HepG2 (cell line): ENCODE results near the gene ALKBH4. TPM values are rescaled to one million over a fixed set of nuclear protein-coding genes. Genes with fewer than 3 reads are reported as not detected.

ENCODE experiments used
- AGO1 ChIP-seq: fragments of 200-400 bp; formaldehyde crosslinking; IDR thresholded peaks from 2 replicates; pipeline ENCODE4 v1.6.1; 2017; ENCODE audit warnings: mild to moderate bottlenecking, low read depth, low read length, moderate library complexity; ENCODE audit not compliant: poor library complexity, severe bottlenecking
- ATF3 ChIP-seq: sonication (generic); formaldehyde crosslinking; IDR thresholded peaks from 2 replicates; pipeline ENCODE4 v1.4.0; 2020; ENCODE audit warnings: missing genetic modification reagents
- GRHL1 ChIP-seq: sonication (generic); formaldehyde crosslinking; conservative IDR thresholded peaks from 2 replicates; pipeline ENCODE4 v1.8.0; 2022; ENCODE audit warnings: missing genetic modification reagents
- HIVEP1 ChIP-seq: sonication (generic); formaldehyde crosslinking; IDR thresholded peaks from 2 replicates; pipeline ENCODE4 v1.4.0; 2020; ENCODE audit warnings: mild to moderate bottlenecking, missing genetic modification reagents
- HNRNPL ChIP-seq: fragments of 200-400 bp; formaldehyde crosslinking; IDR thresholded peaks from 2 replicates; pipeline ENCODE4 v1.6.1; 2017; ENCODE audit warnings: mild to moderate bottlenecking, low read depth, low read length
- KAT7 ChIP-seq: IDR thresholded peaks from 2 replicates; pipeline ENCODE4 v1.6.1; 2018; ENCODE audit warnings: borderline replicate concordance, missing compliant biosample characterization
- KDM1A ChIP-seq: IDR thresholded peaks from 2 replicates; pipeline ENCODE4 v1.6.1; 2016; ENCODE audit warnings: missing compliant biosample characterization
- MED13 ChIP-seq: sonication (generic); formaldehyde crosslinking; IDR thresholded peaks from 2 replicates; pipeline ENCODE4 v1.5.0; 2020; ENCODE audit warnings: missing genetic modification reagents
- PAWR ChIP-seq: sonication (generic); formaldehyde crosslinking; IDR thresholded peaks from 2 replicates; pipeline ENCODE4 v1.4.0; 2020; ENCODE audit warnings: missing genetic modification reagents, mild to moderate bottlenecking, borderline replicate concordance
- RBAK ChIP-seq: sonication (generic); formaldehyde crosslinking; IDR thresholded peaks from 2 replicates; pipeline ENCODE4 v1.5.1; 2020; ENCODE audit warnings: mild to moderate bottlenecking, missing genetic modification reagents
- RELA ChIP-seq: sonication (generic); formaldehyde crosslinking; IDR thresholded peaks from 2 replicates; pipeline ENCODE4 v1.4.0; 2020; ENCODE audit warnings: missing genetic modification reagents
- RERE ChIP-seq: IDR thresholded peaks from 2 replicates; pipeline ENCODE4 v1.6.1; 2016; ENCODE audit warnings: low read depth, missing genetic modification reagents, missing compliant biosample characterization
- RFX5 ChIP-seq: IDR thresholded peaks from 2 replicates; pipeline ENCODE4 v1.6.1; 2011; ENCODE audit warnings: low read depth, low read length, improper control_type of control experiment
- SOX5 ChIP-seq: IDR thresholded peaks from 2 replicates; pipeline ENCODE4 v1.6.1; 2016; ENCODE audit warnings: borderline replicate concordance
- YEATS2 ChIP-seq: sonication (generic); formaldehyde crosslinking; IDR thresholded peaks from 2 replicates; pipeline ENCODE4 v1.4.0; 2020; ENCODE audit warnings: missing genetic modification reagents, borderline replicate concordance
- ZFP90 ChIP-seq: sonication (generic); formaldehyde crosslinking; IDR thresholded peaks from 2 replicates; pipeline ENCODE4 v1.8.0; 2022; ENCODE audit warnings: missing genetic modification reagents, mild to moderate bottlenecking, inconsistent platforms, borderline replicate concordance
- ZNF441 ChIP-seq: sonication (generic); formaldehyde crosslinking; IDR thresholded peaks from 2 replicates; pipeline ENCODE4 v1.7.0; 2021; ENCODE audit warnings: missing genetic modification reagents, borderline replicate concordance
- ZNF780A ChIP-seq: sonication (generic); formaldehyde crosslinking; IDR thresholded peaks from 2 replicates; pipeline ENCODE4 v1.8.0; 2022; ENCODE audit warnings: mild to moderate bottlenecking, missing genetic modification reagents, moderate library complexity
- polyA plus RNA-seq, 8 experiments: library from polyadenylated mRNA; depleted of rRNA in 3 of 8; stranded (reverse) in 7 of 8; unstranded in 1 of 8; fragments of >200 nt; fragmentation: Illumina TruSeq in 4 of 8; extraction: Trizol in 4 of 8; gene quantifications; 2 replicates each; pipeline versions ENCODE4 v1.2.1 to v1.2.3, GENCODE V29; 2011 to 2016; ENCODE audit warnings: low read depth in 4 of 8, missing spikeins in 1 of 8, mixed read lengths in 1 of 8; ENCODE audit not compliant: insufficient read depth in 1 of 8
- total RNA-seq, 5 experiments: library from RNA; depleted of rRNA; stranded (reverse); fragments of >200 nt; fragmentation: Illumina TruSeq; extraction: Trizol; gene quantifications; 2 replicates each; pipeline ENCODE4 v1.2.3, GENCODE V29; 2016; ENCODE audit warnings: low read depth in 1 of 5
- TF ChIP-seq, protein P1 (sequence below): sonication (generic); formaldehyde crosslinking; IDR thresholded peaks from 2 replicates; pipeline ENCODE4 v1.9.0; 2021; ENCODE audit warnings: missing genetic modification reagents, mild to moderate bottlenecking, borderline replicate concordance

ALKBH4 gene
- total and polyA plus RNA-seq, 2 of the 13 experiments (the other 11 are each of a cell fraction or from before 2014, with no cell fraction given): 2.6 to 8.8 TPM

DNA sequence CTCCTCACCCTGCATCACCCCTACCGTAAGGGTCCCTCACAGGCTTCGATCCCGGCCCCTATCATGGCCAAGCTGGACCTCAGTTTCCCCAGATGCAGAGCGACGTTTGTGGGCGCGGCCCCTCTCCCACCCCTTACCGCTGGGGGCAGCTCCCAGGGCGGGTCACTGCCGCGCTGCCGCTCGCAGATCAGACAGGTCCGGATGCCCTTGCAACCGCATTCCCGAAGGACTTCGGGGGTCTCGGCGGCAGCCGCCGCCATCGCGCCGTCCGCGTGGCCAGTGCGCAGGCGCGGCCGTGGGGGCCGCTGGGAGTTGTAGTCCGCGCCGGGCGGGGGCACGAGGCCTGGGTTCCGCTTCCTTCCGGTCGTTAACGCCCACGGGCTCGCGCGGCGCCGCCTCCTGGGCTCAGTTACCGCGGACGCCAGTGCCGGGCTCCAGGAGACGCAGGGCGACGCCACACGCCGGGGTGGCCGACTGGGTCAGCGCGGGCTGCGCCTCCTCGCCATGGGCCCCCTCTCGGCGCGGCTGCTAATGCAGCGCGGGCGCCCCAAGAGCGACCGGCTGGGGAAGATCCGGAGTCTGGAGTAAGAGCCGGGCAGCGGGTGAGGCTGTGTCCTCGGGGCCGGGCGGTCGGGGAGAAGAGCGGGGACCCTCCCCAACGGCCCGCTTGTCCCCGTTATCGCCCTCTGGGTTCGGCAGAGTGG is at the start of gene ALKBH4, which contains the start of gene LRWD1 (continued):
- TF ChIP-seq YEATS2 (CRISPR knock-in tag): no peak
- TF ChIP-seq KAT7 (CRISPR knock-in tag): peak; percentile 82
- TF ChIP-seq RELA: peak; percentile 81; the same call in 1 of the 2 replicates
- no peak; the same call in 1 of the 2 replicates for TF ChIP-seq ZFP90
- TF ChIP-seq PAWR (CRISPR knock-in tag): no peak
- no peak for TF ChIP-seq RBAK (CRISPR knock-in tag)
- TF ChIP-seq GRHL1 (CRISPR knock-in tag): no peak
- peak; percentile 15; the same call in 1 of the 2 replicates for TF ChIP-seq RERE (CRISPR knock-in tag)
- TF ChIP-seq AGO1: peak; percentile 31
- TF ChIP-seq KDM1A (CRISPR knock-in tag): no peak
- TF ChIP-seq ATF3 (CRISPR knock-in tag): no peak; the same call in 1 of the 2 replicates
- TF ChIP-seq SOX5 (CRISPR knock-in tag): no peak
- TF ChIP-seq ZNF441: no peak; the same call in 1 of the 2 replicates
- TF ChIP-seq RFX5: no peak
- no peak for TF ChIP-seq HIVEP1
- no peak for TF ChIP-seq MED13 (CRISPR knock-in tag)
- no peak for TF ChIP-seq HNRNPL
- TF ChIP-seq ZNF780A: no peak
- TF ChIP-seq, protein P1, sequence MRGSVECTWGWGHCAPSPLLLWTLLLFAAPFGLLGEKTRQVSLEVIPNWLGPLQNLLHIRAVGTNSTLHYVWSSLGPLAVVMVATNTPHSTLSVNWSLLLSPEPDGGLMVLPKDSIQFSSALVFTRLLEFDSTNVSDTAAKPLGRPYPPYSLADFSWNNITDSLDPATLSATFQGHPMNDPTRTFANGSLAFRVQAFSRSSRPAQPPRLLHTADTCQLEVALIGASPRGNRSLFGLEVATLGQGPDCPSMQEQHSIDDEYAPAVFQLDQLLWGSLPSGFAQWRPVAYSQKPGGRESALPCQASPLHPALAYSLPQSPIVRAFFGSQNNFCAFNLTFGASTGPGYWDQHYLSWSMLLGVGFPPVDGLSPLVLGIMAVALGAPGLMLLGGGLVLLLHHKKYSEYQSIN (CRISPR knock-in tag): no peak
